Heart left ventricle (tissue), 11 donors: ENCODE data around the gene ADAM23. TPM values are rescaled to one million over a fixed set of nuclear protein-coding genes. Genes with fewer than 3 reads are reported as not detected.

Experiments used
- polyA plus RNA-seq, 2 donors: library from polyadenylated mRNA; stranded (reverse); fragments of 200-250 nt; gene quantifications; one replicate each; pipeline ENCODE4 v1.2.3, GENCODE V29; 2013
- total RNA-seq, 9 donors: library from RNA; depleted of rRNA in 2 of 9; stranded (reverse); fragments of >200 nt in 2 of 9; fragmentation: NEBNext Ultra II Directional in 3 of 9; extraction: Animal tissue kit (Norgen Biotek cat#: 25700) in 3 of 9; gene quantifications; one replicate each; pipeline versions ENCODE4 v1.1.0 to v1.2.4, GENCODE V29; 2016 to 2023
- donor health status: ischemic (EF 13 %, LVEDD 7.1; RV severe dilation, severe dysfunction).
- donor health status: healthy with polysubstance abuse.
- donor health status: DM: no; HTN: yes; CAD: no.
- donor health status: DM: no; HTN: no; CAD: no.
- donor health status: ischemic (EF 25% LVEDD 5.7; RV mildly dilated, moderate dysfunction).
- donor health status: healthy.
- donor health status: DM: yes; HTN: yes; CAD: no.
- donor health status: PGD.
- donor health status: nonischemic (EF 23%, LVEDD 6.1; RV moderate dilation, normal function).

Gene ADAM23
- total and polyA plus RNA-seq, 11 donors, result 18.6 to 87.4 (median 57.9) TPM

Other genes with a start within 250 kb of the ADAM23 start
- gene ZDBF2, start 168.9 kb upstream of the ADAM23 start, total RNA-seq, result 10 to 100 TPM in 5 of 9 donors, 1 to 10 TPM in 4; 4.7 to 14.8 (median 10.2) TPM
- 1 to 10 TPM; 1.2 to 1.7 TPM for gene ZDBF2, start 168.9 kb upstream of the ADAM23 start, polyA plus RNA-seq
- gene FAM237A, start 199.0 kb downstream of the ADAM23 start, total RNA-seq, result 1 to 10 TPM in 2 of 9 donors, under 1 TPM in 1, not detected in 6; 0.56 to 3.4 (median 1.4) TPM
- gene FAM237A, start 199.0 kb downstream of the ADAM23 start, polyA plus RNA-seq, result not detected